Mucosa of descending colon (tissue), 3 donors: ENCODE data around the gene PATJ. TPM values are rescaled to one million over a fixed set of nuclear protein-coding genes. Genes with fewer than 3 reads are reported as not detected.
A peak's percentile ranks its signal among the peaks of the same experiment; 100 is the strongest.
"Not testable (repeated sequence)": the region's sequence is repeated elsewhere in the genome, so short reads cannot be mapped to it uniquely, and the experiment has no call there.

Experiments used
- ATAC-seq: fragments of 200-7000 bp; cut with Tn5 transposase; one replicate; pipeline ENCODE4 v1.9.1; 2020; ENCODE audit warnings: mild to moderate bottlenecking, moderate library complexity
- DNase-seq, 3 donors: peaks; one replicate each; pipeline ENCODE4 v3.0.0-alpha.2; 2020
- H3K36me3 ChIP-seq: fragments of 200-600 bp; one replicate; pipeline ENCODE4 v1.8.0; 2021; ENCODE audit warnings: low read depth, mild to moderate bottlenecking
- H3K4me1 ChIP-seq: fragments of 200-600 bp; one replicate; pipeline ENCODE4 v1.8.0; 2021; ENCODE audit warnings: low read depth, mild to moderate bottlenecking
- H3K4me3 ChIP-seq: fragments of 200-600 bp; one replicate; pipeline ENCODE4 v1.8.0; 2021; ENCODE audit warnings: mild to moderate bottlenecking
- H3K9me3 ChIP-seq: fragments of 200-600 bp; one replicate; pipeline ENCODE4 v1.8.0; 2021; ENCODE audit warnings: mild to moderate bottlenecking
- intact Hi-C, 2 donors: fragments of 100-400 bp; cut with DNase I in 1 of 2; cut with micrococcal nuclease in 1 of 2; formaldehyde crosslinking; loops; one replicate each; pipeline versions ENCODE4 v1.11.0 to v1.11.1; 2022; cut with DNase I, micrococcal nuclease
- total RNA-seq, 3 donors: library from RNA; stranded (reverse); fragmentation: NEBNext Ultra II Directional in 2 of 3; extraction: Animal tissue kit (Norgen Biotek cat#: 25700) in 2 of 3; gene quantifications; one replicate each; pipeline versions ENCODE4 v1.2.1 to v1.2.4, GENCODE V29; 2021 to 2023
- TF ChIP-seq, protein P1 (sequence below): fragments of 200-600 bp; IDR thresholded peaks from one replicate; pipeline ENCODE4 v1.8.0; 2022; ENCODE audit warnings: antibody characterized with exemption, mild to moderate bottlenecking
- donor health status: DM: no; HTN: no; CAD: no; lungs with moderate emphysema.
- donor health status: DM: no; HTN: no; CAD: no.
- donor health status: DM: no; HTN: yes; CAD: no.

PATJ gene
- total RNA-seq, 3 donors from 2014 or later = 58.6 to 112 (median 65.9) TPM

DNA sequence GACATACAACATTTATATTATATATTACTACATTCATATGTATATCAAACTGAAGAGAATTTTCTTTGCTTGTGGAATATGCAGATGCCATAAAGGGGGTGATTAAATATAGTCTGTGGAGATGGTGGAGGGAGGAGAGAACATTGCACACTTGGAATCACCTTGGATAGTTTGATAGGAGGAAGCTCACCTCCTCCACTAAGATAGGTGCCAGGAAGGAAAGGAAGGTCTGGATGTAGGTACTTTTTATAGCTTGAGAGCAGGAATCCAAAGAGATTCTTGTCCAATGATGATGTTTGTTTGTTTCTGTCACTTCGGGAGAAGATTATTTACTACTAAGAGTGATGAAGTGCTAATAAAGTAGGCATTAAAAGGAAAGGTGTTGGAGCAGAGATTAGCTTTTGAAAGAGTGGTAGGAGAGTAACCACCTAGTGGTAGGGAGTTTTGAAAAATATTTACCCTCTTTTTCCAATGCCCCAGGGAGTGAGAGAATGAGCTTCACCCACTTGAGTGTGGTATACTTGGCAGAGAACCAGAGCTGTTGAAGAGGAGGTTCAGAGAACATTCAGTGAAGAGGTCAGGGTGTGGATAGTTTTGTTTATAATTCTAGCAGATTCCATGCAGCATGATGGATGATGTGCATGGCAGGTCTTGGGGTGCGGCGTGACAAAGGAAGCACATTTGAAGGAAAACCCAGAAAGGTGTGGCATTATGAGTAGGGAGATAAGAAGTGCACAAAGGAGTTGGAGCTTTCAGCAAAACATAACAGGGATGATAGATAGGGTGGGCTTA lies 145.0 kb downstream of the PATJ start:
- no peak overlapping the region for H3K4me3 ChIP-seq
- intact Hi-C loops = no loop called here
- H3K36me3 ChIP-seq = peaks cover 2% of the 10 kb centered on the region
- peak in 1 of 3 donors; percentile 21 for DNase-seq
- TF ChIP-seq, protein P1, sequence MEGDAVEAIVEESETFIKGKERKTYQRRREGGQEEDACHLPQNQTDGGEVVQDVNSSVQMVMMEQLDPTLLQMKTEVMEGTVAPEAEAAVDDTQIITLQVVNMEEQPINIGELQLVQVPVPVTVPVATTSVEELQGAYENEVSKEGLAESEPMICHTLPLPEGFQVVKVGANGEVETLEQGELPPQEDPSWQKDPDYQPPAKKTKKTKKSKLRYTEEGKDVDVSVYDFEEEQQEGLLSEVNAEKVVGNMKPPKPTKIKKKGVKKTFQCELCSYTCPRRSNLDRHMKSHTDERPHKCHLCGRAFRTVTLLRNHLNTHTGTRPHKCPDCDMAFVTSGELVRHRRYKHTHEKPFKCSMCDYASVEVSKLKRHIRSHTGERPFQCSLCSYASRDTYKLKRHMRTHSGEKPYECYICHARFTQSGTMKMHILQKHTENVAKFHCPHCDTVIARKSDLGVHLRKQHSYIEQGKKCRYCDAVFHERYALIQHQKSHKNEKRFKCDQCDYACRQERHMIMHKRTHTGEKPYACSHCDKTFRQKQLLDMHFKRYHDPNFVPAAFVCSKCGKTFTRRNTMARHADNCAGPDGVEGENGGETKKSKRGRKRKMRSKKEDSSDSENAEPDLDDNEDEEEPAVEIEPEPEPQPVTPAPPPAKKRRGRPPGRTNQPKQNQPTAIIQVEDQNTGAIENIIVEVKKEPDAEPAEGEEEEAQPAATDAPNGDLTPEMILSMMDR = no peak
- ATAC-seq = peak; percentile 48
- H3K9me3 ChIP-seq = no peaks in the 10 kb centered on the region
- no peaks in the 10 kb centered on the region for H3K4me1 ChIP-seq

DNA sequence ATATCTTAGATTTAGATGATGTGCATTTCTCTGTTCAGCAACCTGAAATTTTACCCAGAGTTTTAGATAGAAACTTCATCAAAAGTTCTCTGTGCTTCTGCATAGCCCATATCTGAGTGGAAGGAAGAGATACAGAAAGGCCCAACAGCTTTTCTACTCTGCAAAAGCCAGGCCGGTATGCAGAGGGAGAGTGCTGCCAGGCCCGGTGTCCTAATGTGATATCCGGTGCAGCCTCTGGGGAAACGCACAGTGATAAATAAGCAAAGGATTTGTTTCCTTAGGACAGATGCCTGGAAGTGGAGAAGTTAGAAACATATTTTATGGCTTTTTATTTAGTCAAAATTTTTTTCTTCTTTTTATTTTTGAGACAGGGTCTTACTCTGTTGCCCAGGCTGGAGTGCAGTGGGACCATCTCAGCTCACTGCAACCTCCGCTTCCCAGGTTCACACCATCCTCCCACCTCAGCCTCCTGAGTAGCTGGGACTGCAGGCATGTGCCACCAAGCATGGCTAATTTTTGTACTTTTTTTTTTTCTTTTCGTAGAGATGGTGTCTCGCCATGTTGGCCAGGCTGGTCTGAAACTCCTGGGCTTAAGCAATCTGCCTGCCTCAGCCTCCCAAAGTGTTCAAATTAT lies 145.8 kb downstream of the PATJ start:
- Histone ChIP-seq H3K4me3 (no peak overlapping the region), H3K4me1 (no peaks in the 10 kb centered on the region), H3K9me3 (no peaks in the 10 kb centered on the region), H3K36me3 (peaks cover 2% of the 10 kb centered on the region)
- DNase-seq = no peak
- intact Hi-C loops = no loop called here
- no peak for ATAC-seq
- TF ChIP-seq, protein P1 = no peak

DNA sequence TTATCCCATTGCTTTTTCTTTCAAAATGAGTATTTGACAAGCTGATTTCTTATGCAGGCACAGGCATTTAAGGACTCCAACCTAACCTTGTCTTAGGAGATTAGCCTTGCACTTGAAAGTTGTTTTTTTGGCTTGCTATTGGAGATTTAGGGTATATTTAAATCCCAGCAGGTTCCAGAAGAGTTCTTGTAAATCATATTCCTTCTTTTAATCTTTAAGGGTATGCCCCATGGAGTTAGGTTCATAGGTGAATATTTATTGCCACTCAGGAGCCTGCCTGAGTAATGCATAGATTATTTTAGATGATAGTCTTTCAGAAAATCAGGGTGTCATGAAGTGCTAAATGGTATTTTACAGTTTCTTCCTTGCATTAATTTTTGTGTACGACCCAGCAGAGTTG lies 146.5 kb downstream of the PATJ start:
- intact Hi-C loops = no loop called here
- TF ChIP-seq, protein P1 = no peak
- ATAC-seq = no peak

DNA sequence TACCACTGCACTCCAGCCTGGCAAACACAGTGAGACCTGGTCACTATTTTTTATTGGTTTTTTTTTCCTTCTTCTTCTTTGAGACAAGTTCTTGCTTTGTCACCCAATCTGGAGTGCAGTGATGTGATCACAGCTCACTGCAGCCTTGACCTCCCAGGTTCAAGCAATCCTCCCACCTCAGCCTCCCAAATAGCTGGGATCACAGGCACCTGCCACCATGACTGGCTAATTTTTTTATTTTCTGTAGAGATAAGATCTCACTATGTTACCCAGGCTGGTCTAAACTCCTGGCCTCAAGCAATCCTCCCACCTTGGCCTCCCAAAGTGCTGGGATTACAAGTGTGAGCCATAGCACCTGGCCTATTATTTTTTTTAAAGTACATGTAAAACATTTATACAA lies 148.2 kb downstream of the PATJ start:
- H3K4me1 ChIP-seq, intact Hi-C loops, H3K4me3 ChIP-seq, H3K36me3 ChIP-seq, H3K9me3 ChIP-seq, ATAC-seq, DNase-seq: not testable (repeated sequence)

More for the DNA sequence above, 146.5 kb downstream of the PATJ start:
- no peak overlapping the region for H3K4me3 ChIP-seq
- no peaks in the 10 kb centered on the region for H3K9me3 ChIP-seq
- H3K4me1 ChIP-seq = no peaks in the 10 kb centered on the region
- no peak for DNase-seq
- peaks cover 2% of the 10 kb centered on the region for H3K36me3 ChIP-seq

DNA sequence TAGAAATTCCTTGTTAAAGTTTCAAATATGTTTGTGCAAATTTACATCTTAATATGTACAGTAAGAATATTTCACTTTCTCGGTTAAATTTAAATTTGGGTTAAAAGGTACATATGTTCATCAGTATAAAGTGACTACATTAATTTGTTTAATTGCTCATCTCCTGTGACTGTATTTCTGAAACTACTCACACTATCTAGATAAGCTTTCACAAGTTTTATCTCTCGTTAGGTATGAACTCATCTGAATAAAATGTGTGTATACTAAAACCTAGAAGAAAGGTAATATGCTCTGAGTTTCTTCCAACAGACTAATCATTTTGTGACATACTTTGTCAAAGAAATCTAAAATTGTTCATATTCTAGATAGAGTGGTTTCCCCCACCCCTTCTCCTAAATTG lies 150.7 kb downstream of the PATJ start:
- TF ChIP-seq, protein P1 = no peak
- intact Hi-C loops = no loop called here
- no peak for DNase-seq
- no peak overlapping the region for H3K4me3 ChIP-seq
- H3K9me3 ChIP-seq = no peaks in the 10 kb centered on the region
- no peaks in the 10 kb centered on the region for H3K4me1 ChIP-seq
- no peaks in the 10 kb centered on the region for H3K36me3 ChIP-seq
- ATAC-seq = no peak

DNA sequence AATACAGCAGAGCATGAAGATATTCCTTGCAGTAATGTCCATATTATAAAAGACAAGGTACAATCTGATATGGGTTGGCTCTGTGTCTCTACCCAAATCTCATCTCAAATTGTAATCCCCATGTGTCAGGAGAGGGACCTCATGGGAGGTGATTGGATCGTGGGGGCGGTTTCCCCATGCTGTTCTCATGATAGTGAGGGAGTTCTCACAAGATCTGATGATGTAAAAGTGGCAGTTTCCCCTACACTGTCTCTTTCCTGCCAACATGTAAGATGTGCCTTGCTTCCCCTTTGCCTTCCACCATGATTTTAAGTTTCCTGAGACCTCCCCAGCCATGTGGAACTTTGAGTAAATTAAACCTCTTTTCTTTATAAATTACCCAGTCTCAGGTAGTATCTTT lies 152.0 kb downstream of the PATJ start:
- ATAC-seq, DNase-seq, intact Hi-C loops, H3K4me1 ChIP-seq, H3K36me3 ChIP-seq, H3K4me3 ChIP-seq, H3K9me3 ChIP-seq: not testable (repeated sequence)
